Activated T-helper 2 cell treated with anti-CD3 and anti-CD28 coated beads, Interferon-gamma antibody, Interleukin-2, Interleukin-4, amounts not matched to agents 10 μg/mL and 5 μg/mL and 100 μg/mL, durations not matched to agents 14 hours and 24 hours and 36 hours (primary cell): ENCODE data around the gene ADCY6. TPM values are rescaled to one million over a fixed set of nuclear protein-coding genes. Genes with fewer than 3 reads are reported as not detected.

Experiments
- DNase-seq: peaks from one replicate; pipeline ENCODE4 v3.0.0; 2021; ENCODE audit warnings: low spot score
- H3K27ac Mint-ChIP-seq: one replicate; pipeline ENCODE4 v1.8.0; 2021; ENCODE audit warnings: mixed read lengths
- H3K27me3 Mint-ChIP-seq: one replicate; pipeline ENCODE4 v1.8.0; 2021; ENCODE audit warnings: low read depth, mixed read lengths
- H3K36me3 Mint-ChIP-seq: one replicate; pipeline ENCODE4 v1.8.0; 2021; ENCODE audit warnings: low read depth, mixed read lengths
- H3K4me1 Mint-ChIP-seq: one replicate; pipeline ENCODE4 v1.8.0; 2021; ENCODE audit warnings: low read depth, mixed read lengths
- H3K4me3 Mint-ChIP-seq: one replicate; pipeline ENCODE4 v1.8.0; 2021; ENCODE audit warnings: low read depth, mild to moderate bottlenecking, moderate library complexity, mixed read lengths
- H3K9me3 Mint-ChIP-seq: one replicate; pipeline ENCODE4 v1.8.0; 2021; ENCODE audit warnings: mixed read lengths
- intact Hi-C: fragments of 100-400 bp; cut with micrococcal nuclease; formaldehyde crosslinking; loops from one replicate; pipeline ENCODE4 v1.15.1; 2023
- total RNA-seq: library from RNA; stranded (reverse); gene quantifications from 2 replicates; pipeline ENCODE4 v1.2.3, GENCODE V29; 2022

ADCY6 gene
- total RNA-seq, 1 donor from 2014 or later = 0.55 TPM

DNA sequence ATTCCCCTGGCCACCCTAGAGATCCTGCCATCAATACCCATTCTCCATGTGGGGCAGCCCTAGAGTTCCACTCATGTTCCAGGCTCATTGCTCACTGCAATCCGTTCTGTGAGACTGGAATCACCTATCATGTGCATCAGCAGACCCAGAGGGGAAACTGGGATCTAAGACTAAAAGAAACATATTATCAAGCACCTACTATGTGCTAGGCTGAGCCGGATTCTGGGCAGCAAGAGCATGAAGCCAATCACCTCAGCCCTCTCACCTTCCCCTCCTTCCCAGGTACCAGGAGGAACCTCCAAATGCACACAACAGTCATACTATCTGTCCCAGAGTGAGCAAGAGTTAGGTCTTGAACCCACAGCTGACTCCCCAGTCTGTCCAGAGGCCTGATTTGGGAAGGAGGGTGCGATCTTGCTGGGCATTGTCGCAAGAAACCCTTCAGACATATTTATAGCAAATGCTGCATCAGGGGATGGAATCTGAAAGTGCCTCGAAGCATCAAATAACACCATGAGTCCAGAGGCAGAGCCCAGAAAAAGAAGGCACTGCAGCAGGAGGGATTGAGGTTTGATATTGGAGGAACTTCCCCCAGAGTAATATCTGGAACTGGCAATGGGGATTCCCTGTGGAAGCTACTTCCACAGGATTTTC, 22.7 kb upstream of the ADCY6 start:
- DNase-seq = no peak
- Mint-ChIP-seq H3K27me3 (peaks cover 4% of the 10 kb centered on the region), H3K4me1 (peaks cover 15% of the 10 kb centered on the region), H3K9me3 (no peaks in the 10 kb centered on the region), H3K27ac (no peak overlapping the region), H3K36me3 (no peaks in the 10 kb centered on the region), H3K4me3 (no peak overlapping the region)
- intact Hi-C loops = no loop called here

- Mint-ChIP-seq H3K4me1 (peaks cover 10% of the 10 kb centered on the region), H3K36me3 (no peaks in the 10 kb centered on the region), H3K4me3 (no peak overlapping the region), H3K27ac (no peak overlapping the region), H3K9me3 (no peaks in the 10 kb centered on the region), H3K27me3 (no peaks in the 10 kb centered on the region)
- no peak for DNase-seq
- intact Hi-C loops = no loop called here
These were observed 22.1 kb upstream of the ADCY6 start for GRCh38 chr12:48810903-48811431.

GRCh38 chr12:48807981-48808380, 19.1 kb upstream of the ADCY6 start:
- H3K9me3 Mint-ChIP-seq = no peaks in the 10 kb centered on the region
- H3K27me3 Mint-ChIP-seq = no peaks in the 10 kb centered on the region
- H3K4me1 Mint-ChIP-seq = peaks cover 9% of the 10 kb centered on the region
- H3K36me3 Mint-ChIP-seq = no peaks in the 10 kb centered on the region
- H3K4me3 Mint-ChIP-seq = no peak overlapping the region
- H3K27ac Mint-ChIP-seq = no peak overlapping the region
- intact Hi-C loops = no loop called here
- DNase-seq = no peak

- H3K27me3 Mint-ChIP-seq = no peaks in the 10 kb centered on the region
- H3K4me1 Mint-ChIP-seq = peaks cover 9% of the 10 kb centered on the region
- no peak overlapping the region for H3K4me3 Mint-ChIP-seq
- intact Hi-C loops = no loop called here
- H3K36me3 Mint-ChIP-seq = no peaks in the 10 kb centered on the region
- DNase-seq = no peak
- no peak overlapping the region for H3K27ac Mint-ChIP-seq
- no peaks in the 10 kb centered on the region for H3K9me3 Mint-ChIP-seq
These were observed 14.8 kb upstream of the ADCY6 start for GRCh38 chr12:48803675-48804074.

- no peaks in the 10 kb centered on the region for H3K27me3 Mint-ChIP-seq
- intact Hi-C loops = no loop called here
- DNase-seq = no peak
- no peaks in the 10 kb centered on the region for H3K36me3 Mint-ChIP-seq
- H3K9me3 Mint-ChIP-seq = no peaks in the 10 kb centered on the region
- H3K4me1 Mint-ChIP-seq = peaks cover 12% of the 10 kb centered on the region
- no peak overlapping the region for H3K27ac Mint-ChIP-seq
- no peak overlapping the region for H3K4me3 Mint-ChIP-seq
These were observed 12.1 kb upstream of the ADCY6 start for GRCh38 chr12:48800971-48801370.

- Mint-ChIP-seq H3K9me3 (no peaks in the 10 kb centered on the region), H3K27me3 (no peaks in the 10 kb centered on the region), H3K4me3 (no peak overlapping the region), H3K36me3 (no peaks in the 10 kb centered on the region), H3K27ac (no peak overlapping the region), H3K4me1 (peaks cover 13% of the 10 kb centered on the region)
- no peak for DNase-seq
- intact Hi-C loops = no loop called here
These were observed 11.6 kb upstream of the ADCY6 start for GRCh38 chr12:48800457-48800856.

DNA sequence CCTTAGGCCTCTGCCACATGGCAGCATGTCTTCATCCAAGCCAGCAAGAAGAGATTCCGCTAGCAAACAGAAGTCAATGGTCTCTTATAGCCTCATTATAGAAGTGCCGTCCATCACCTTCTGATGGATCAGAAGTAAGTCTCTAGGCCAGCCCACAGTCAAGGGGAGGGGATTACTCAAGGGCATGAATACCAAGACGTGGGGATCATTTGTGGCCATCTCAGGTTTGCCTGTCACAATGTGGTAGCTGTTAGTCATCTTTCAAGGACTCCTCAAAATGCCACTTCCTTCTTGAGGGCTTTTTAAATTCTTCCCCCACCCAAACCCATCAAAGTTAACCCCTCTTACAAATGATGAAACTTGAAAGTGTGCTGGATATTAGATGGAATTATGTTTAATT, 8.1 kb upstream of the ADCY6 start:
- peaks cover 7% of the 10 kb centered on the region for H3K4me1 Mint-ChIP-seq
- peaks cover 6% of the 10 kb centered on the region for H3K27me3 Mint-ChIP-seq
- no peak for DNase-seq
- H3K36me3 Mint-ChIP-seq = no peaks in the 10 kb centered on the region
- intact Hi-C loops = loop anchor here (1.0 to 5.0 kb wide), 2 partner anchors 44 to 255 kb away; no protein-coding TSS in a partner anchor
- H3K9me3 Mint-ChIP-seq = no peaks in the 10 kb centered on the region
- H3K4me3 Mint-ChIP-seq = no peak overlapping the region
- H3K27ac Mint-ChIP-seq = no peak overlapping the region

- peaks cover 8% of the 10 kb centered on the region for H3K27me3 Mint-ChIP-seq
- H3K36me3 Mint-ChIP-seq = no peaks in the 10 kb centered on the region
- intact Hi-C loops = loop anchor here (1.0 to 5.0 kb wide), 2 partner anchors 43 to 254 kb away; no protein-coding TSS in a partner anchor
- H3K9me3 Mint-ChIP-seq = no peaks in the 10 kb centered on the region
- peak; percentile 27 for DNase-seq
- peaks cover 7% of the 10 kb centered on the region for H3K4me1 Mint-ChIP-seq
- H3K4me3 Mint-ChIP-seq = no peak overlapping the region
- no peak overlapping the region for H3K27ac Mint-ChIP-seq
These were observed 6.9 kb upstream of the ADCY6 start for GRCh38 chr12:48795550-48796455.

DNA sequence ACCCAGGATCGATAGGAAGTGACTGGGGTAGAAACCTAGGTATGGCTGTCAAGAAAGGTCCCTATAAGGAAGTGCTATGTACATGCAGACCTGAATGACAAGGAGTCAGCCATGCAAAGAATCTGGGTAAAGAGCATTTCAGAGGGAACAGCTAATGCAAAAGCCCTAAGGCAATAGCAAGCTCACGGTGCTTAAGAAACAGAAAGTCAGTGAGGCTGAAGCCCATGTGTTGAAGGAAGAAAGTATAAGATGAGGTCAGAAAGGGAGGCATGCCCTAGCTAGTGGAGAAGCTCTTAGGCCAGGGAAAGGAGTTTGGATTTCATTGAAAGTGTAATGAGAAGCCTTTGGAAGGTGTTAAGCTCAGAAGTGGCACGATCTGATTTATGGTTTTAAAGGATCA, 6.0 kb upstream of the ADCY6 start:
- Mint-ChIP-seq H3K27me3 (peaks cover 16% of the 10 kb centered on the region), H3K4me3 (no peak overlapping the region), H3K27ac (no peak overlapping the region), H3K9me3 (no peaks in the 10 kb centered on the region), H3K4me1 (peaks cover 7% of the 10 kb centered on the region), H3K36me3 (no peaks in the 10 kb centered on the region)
- intact Hi-C loops = loop anchor here (5.0 kb wide), 1 partner anchor 253 kb away; no protein-coding TSS in a partner anchor
- no peak for DNase-seq

DNA sequence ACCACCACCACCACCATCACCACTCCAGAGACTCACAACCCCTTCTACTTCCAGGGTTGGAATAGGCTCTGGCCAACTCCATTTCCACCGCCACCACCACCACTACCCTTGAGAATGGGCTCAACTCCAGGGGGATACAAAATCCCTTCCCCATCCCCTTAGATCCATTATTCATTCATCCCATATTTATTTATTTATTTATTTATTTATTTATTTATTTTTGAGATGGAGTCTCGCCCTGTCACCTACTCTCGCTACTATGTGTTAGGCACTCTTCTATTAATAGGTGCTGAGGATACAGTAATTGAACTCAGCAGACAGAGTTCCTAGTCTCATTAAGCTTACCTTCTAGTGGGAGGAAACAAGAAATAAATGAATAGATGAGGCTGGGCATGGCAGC, 4.8 kb upstream of the ADCY6 start:
- H3K4me3 Mint-ChIP-seq = no peak overlapping the region
- no peak for DNase-seq
- H3K36me3 Mint-ChIP-seq = no peaks in the 10 kb centered on the region
- H3K27me3 Mint-ChIP-seq = peaks cover 22% of the 10 kb centered on the region
- H3K4me1 Mint-ChIP-seq = peaks cover 7% of the 10 kb centered on the region
- no peak overlapping the region for H3K27ac Mint-ChIP-seq
- no peaks in the 10 kb centered on the region for H3K9me3 Mint-ChIP-seq
- intact Hi-C loops = no loop called here

DNA sequence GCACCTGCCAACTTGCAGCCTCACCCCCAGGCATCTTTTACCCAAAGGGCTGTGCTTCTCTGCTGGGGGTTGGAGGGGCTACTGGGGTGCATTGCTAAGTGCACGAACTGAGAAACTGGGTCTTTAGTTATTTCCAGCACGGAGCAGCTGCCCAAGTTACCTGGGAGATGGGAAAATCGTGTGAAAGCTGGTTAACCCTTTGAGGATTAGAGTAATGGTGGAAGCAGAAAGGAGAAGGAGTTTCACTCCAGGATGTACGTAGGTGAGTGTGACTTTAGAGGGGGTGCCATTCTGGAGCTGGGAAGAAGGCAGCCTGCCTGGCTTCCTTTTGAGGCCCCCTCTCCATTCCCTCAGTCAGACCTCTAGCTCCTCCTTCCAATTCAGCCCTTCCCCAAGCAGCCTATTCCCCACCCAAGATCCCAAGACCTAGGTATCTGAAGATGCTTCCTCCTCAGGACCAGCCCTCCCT, 1.0 kb upstream of the ADCY6 start:
- H3K36me3 Mint-ChIP-seq = no peaks in the 10 kb centered on the region
- peaks cover 2% of the 10 kb centered on the region for H3K4me1 Mint-ChIP-seq
- H3K27ac Mint-ChIP-seq = no peak overlapping the region
- intact Hi-C loops = no loop called here
- peaks cover 53% of the 10 kb centered on the region for H3K27me3 Mint-ChIP-seq
- no peaks in the 10 kb centered on the region for H3K9me3 Mint-ChIP-seq
- H3K4me3 Mint-ChIP-seq = peak overlapping the region; percentile 21
- DNase-seq = no peak

DNA sequence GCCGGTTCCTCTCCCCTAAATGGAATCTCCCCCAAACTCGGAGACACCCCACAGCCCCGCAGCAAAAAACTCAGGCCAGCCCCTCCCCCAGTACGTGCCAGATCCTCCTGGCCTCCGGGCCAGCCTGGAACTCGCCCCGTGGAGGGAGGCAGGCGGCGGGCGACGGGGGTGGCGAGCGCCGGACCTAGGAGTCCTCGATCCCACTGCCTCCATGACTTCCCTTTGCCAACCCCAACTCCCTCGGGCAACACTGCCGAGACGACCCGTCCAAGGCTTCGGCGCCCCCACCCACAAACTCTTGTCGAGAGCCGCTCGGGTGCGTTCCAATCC, 400 bp downstream of the ADCY6 start:
- intact Hi-C loops = no loop called here
- Mint-ChIP-seq H3K27me3 (peaks cover 51% of the 10 kb centered on the region), H3K4me1 (peaks cover 2% of the 10 kb centered on the region), H3K4me3 (peak overlapping the region; percentile 72), H3K27ac (no peak overlapping the region), H3K36me3 (no peaks in the 10 kb centered on the region), H3K9me3 (no peaks in the 10 kb centered on the region)
- DNase-seq = no peak
